ENCODE results near the gene IGFLR1. TPM values are rescaled to one million over a fixed set of nuclear protein-coding genes. Genes with fewer than 3 reads are reported as not detected.

IGFLR1 gene
- total and polyA plus RNA-seq, 4 donors, result 3.8 to 72.5 (median 26.0) TPM

DNA sequence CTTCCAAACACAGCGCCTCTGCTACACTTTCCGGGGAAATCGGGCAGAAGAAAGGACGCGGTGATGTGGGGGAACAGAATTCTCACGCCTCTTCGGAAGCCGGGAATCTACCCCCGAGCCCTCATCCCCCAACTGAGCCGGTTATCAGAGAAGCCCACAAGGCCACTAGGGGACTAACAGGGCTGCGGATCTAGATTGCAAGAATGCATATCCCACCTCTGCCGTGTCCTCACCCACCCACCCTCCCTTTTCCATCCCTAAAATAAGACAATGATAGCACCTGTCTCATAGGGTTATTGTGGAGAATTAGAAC is 1.1 kb downstream of the IGFLR1 start:
- Histone ChIP-seq H3K9ac (ENCODE audit: insufficient read depth in 1 of 2, low read length in 2 of 2) (peak overlapping the region in 1 of 2 donors; percentile 23), H3K27ac (ENCODE audit: low read depth in 1 of 2, low read length in 1 of 2) (peak overlapping the region; percentile 74 to 94), H3K36me3 (ENCODE audit: control insufficient read depth in 4 of 4, insufficient read depth in 4 of 4, low read length in 4 of 4) (peaks cover 3 to 28% (median 14%) of the 10 kb centered on the region in 4 donors), H3K4me1 (ENCODE audit: control insufficient read depth in 5 of 5, insufficient read depth in 5 of 5, low read length in 5 of 5) (peaks cover 0 to 27% (median 5%) of the 10 kb centered on the region in 5 donors), H3K4me3 (no peak overlapping the region), H3K9me3 (ENCODE audit: control insufficient read depth in 4 of 4, insufficient read depth in 3 of 4, low read length in 3 of 4) (no peaks in the 10 kb centered on the region), H3K27me3 (ENCODE audit: control insufficient read depth in 3 of 3, insufficient read depth in 3 of 3, low read length in 2 of 3) (no peaks in the 10 kb centered on the region)
- no peak for DNase-seq
- ATAC-seq (ENCODE audit: insufficient read depth, low FRiP score), result no peak
- no peak for TF ChIP-seq CTCF (IDR thresholded peaks at IDR 0.05; ENCODE audit: control extremely low read depth, extremely low read depth)
- 1 to 7% methylated on average over 12 of the region's 12 CpGs for whole genome bisulfite sequencing, 2 donors

DNA sequence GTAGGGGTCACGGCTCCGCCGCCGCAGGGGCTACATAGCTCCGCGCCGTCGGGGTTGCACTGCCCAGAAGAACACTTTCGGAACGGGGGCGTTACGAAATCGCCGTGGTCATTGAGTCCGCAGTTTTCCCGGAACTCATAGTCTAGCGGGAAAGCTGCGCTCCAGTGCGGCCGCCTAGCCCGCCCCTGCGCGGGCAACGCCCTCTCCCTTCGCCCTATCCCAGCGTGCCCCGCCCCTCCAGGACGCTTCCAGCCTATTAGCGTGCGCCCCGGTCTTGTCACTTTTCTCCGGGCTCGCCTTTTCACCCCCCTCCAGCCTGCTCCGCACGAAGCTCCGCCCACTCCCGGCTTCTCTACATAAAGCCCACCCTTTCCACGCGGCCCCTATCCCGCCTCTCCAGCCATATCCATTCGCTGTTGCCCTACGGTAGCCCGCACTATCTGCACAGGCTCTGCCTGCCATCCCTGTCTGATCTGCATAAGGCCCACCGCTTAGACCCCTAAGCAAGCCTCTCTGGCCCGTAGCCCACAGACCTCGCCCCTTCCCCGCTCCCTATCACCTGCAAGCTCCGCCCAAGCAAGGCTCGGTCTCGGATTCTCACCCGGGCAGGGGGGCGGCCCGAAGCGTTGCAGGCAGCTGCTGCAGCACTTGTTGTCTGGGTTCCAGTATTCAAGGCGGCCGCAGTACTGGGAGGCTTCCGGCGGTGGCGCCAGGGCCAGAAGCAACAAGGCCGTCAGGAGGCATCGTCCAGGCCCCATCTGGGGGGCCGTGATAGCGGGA is 1.6 kb downstream of the IGFLR1 start:
- Histone ChIP-seq H3K36me3 (ENCODE audit: control insufficient read depth in 4 of 4, insufficient read depth in 4 of 4, low read length in 4 of 4) (peaks cover 3 to 28% (median 15%) of the 10 kb centered on the region in 4 donors), H3K27ac (ENCODE audit: low read depth in 1 of 2, low read length in 1 of 2) (peak overlapping the region; percentile 74 to 94), H3K4me1 (ENCODE audit: control insufficient read depth in 5 of 5, insufficient read depth in 5 of 5, low read length in 5 of 5) (peaks cover 0 to 22% (median 4%) of the 10 kb centered on the region in 5 donors), H3K27me3 (ENCODE audit: control insufficient read depth in 3 of 3, insufficient read depth in 3 of 3, low read length in 2 of 3) (no peaks in the 10 kb centered on the region), H3K4me3 (peak overlapping the region; percentile 56), H3K9me3 (ENCODE audit: control insufficient read depth in 4 of 4, insufficient read depth in 3 of 4, low read length in 3 of 4) (no peaks in the 10 kb centered on the region), H3K9ac (ENCODE audit: insufficient read depth in 1 of 2, low read length in 2 of 2) (peak overlapping the region in 1 of 2 donors; percentile 38)
- no peak for TF ChIP-seq CTCF (IDR thresholded peaks at IDR 0.05; ENCODE audit: control extremely low read depth, extremely low read depth)
- WGBS, 2 donors, result 0 to 1% methylated on average over 54 to 63 of the region's 63 CpGs
- ATAC-seq (ENCODE audit: insufficient read depth, low FRiP score), result peak; percentile 91
- peak; percentile 98 to 99 (median 99) for DNase-seq

GRCh38 chr19:35740108-35740422 is 2.2 kb downstream of the IGFLR1 start:
- 5 to 6% methylated on average over 16 of the region's 16 CpGs for WGBS, 2 donors
- no peak for TF ChIP-seq CTCF (IDR thresholded peaks at IDR 0.05; ENCODE audit: control extremely low read depth, extremely low read depth)
- peak overlapping the region in 1 of 2 donors; percentile 38 for H3K9ac ChIP-seq (ENCODE audit: insufficient read depth in 1 of 2, low read length in 2 of 2)
- H3K27ac ChIP-seq (ENCODE audit: low read depth in 1 of 2, low read length in 1 of 2), result peak overlapping the region; percentile 34 to 81
- H3K27me3 ChIP-seq (ENCODE audit: control insufficient read depth in 3 of 3, insufficient read depth in 3 of 3, low read length in 2 of 3), result no peaks in the 10 kb centered on the region
- peaks cover 3 to 32% (median 15%) of the 10 kb centered on the region in 4 donors for H3K36me3 ChIP-seq (ENCODE audit: control insufficient read depth in 4 of 4, insufficient read depth in 4 of 4, low read length in 4 of 4)
- peaks cover 0 to 22% (median 4%) of the 10 kb centered on the region in 5 donors for H3K4me1 ChIP-seq (ENCODE audit: control insufficient read depth in 5 of 5, insufficient read depth in 5 of 5, low read length in 5 of 5)
- ATAC-seq (ENCODE audit: insufficient read depth, low FRiP score) (no peak), DNase-seq (no peak)
- H3K9me3 ChIP-seq (ENCODE audit: control insufficient read depth in 4 of 4, insufficient read depth in 3 of 4, low read length in 3 of 4), result no peaks in the 10 kb centered on the region
- peak overlapping the region; percentile 56 for H3K4me3 ChIP-seq
